Testis (tissue), 2 donors: ENCODE results near the gene TBC1D17.

Experiments used
- CTCF ChIP-seq, 3 experiments: fragments of 450-650 bp in 2 of 3; fragments of 200-600 bp in 1 of 3; sonication (generic) in 1 of 3; IDR thresholded peaks; one replicate each; pipeline ENCODE4 v1.5.1; 2016 to 2019; ENCODE audit warnings: antibody characterized with exemption in 3 of 3, mild to moderate bottlenecking in 2 of 3, moderate library complexity in 1 of 3
- POLR2A ChIP-seq: fragments of 450-650 bp; IDR thresholded peaks from one replicate; pipeline ENCODE4 v1.6.1; 2017; ENCODE audit warnings: antibody characterized with exemption, mild to moderate bottlenecking, moderate library complexity

- TF ChIP-seq CTCF (IDR thresholded peaks at IDR 0.05) = no peak
- no peak for TF ChIP-seq POLR2A
Measured at GRCh38 chr19:49871349-49871985, 6.0 kb upstream of the TBC1D17 start.
